ENCODE data around the gene NXNL2. TPM values are rescaled to one million over a fixed set of nuclear protein-coding genes. Genes with fewer than 3 reads are reported as not detected.
A peak's percentile ranks its signal among the peaks of the same experiment; 100 is the strongest.

Gene NXNL2
- total RNA-seq, 1 experiment from 2014 or later: 0.66 TPM

GRCh38 chr9:88586452-88586851, 51.5 kb downstream of the NXNL2 start:
- peaks cover 8% of the 10 kb centered on the region; the same call in 1 of the 2 replicates for H3K4me1 ChIP-seq (ENCODE audit: insufficient read depth, low read length)
- no peaks in the 10 kb centered on the region for H3K79me2 ChIP-seq (ENCODE audit: low read length)
- ChIA-PET POLR2A (ENCODE audit: unreplicated experiment) (no interaction called here), CTCF (no interaction called here)
- no peaks in the 10 kb centered on the region for H3F3A ChIP-seq (ENCODE audit: low read length, unreplicated experiment)
- DNase-seq (no peak), ATAC-seq (no peak)
- no peaks in the 10 kb centered on the region for H3K36me3 ChIP-seq (ENCODE audit: low read depth, low read length)
- no peak overlapping the region for H3K4me2 ChIP-seq (ENCODE audit: low read length)
- no TSS peak for BruUV-seq (replicated peaks)
- TF ChIP-seq EZH2 (IDR thresholded peaks at IDR 0.05; ENCODE audit: low read length, unreplicated experiment) (no peak), EZH2phosphoT487 (IDR thresholded peaks at IDR 0.05; ENCODE audit: borderline replicate concordance, low read length) (no peak), CTCF (conservative IDR thresholded peaks at IDR 0.05; ENCODE audit: low read depth, low read length) (no peak)
- no peak overlapping the region for H3K4me3 ChIP-seq (ENCODE audit: low read length)
- H3K27ac ChIP-seq (ENCODE audit: low read length): no peak overlapping the region
- no peak overlapping the region for H3K9ac ChIP-seq (ENCODE audit: low read length)
- intact Hi-C loops (cut with micrococcal nuclease): no loop called here
- no peaks in the 10 kb centered on the region for H4K20me1 ChIP-seq (ENCODE audit: low read length)
- no peak overlapping the region for H2AFZ ChIP-seq (ENCODE audit: low read length)
- no peaks in the 10 kb centered on the region for H3K9me3 ChIP-seq (ENCODE audit: low read length)
- H3K9me2 ChIP-seq (replicated peaks; ENCODE audit: low read length): no peaks in the 10 kb centered on the region
- H3K27me3 ChIP-seq (ENCODE audit: low read length): no peaks in the 10 kb centered on the region

- BruUV-seq (replicated peaks): no TSS peak
- peak; percentile 15 for DNase-seq
- H3K4me3 ChIP-seq (ENCODE audit: low read length): no peak overlapping the region
- intact Hi-C loops (cut with micrococcal nuclease): no loop called here
- H3K9ac ChIP-seq (ENCODE audit: low read length): no peak overlapping the region
- TF ChIP-seq CTCF (conservative IDR thresholded peaks at IDR 0.05; ENCODE audit: low read depth, low read length): no peak
- TF ChIP-seq EZH2phosphoT487 (IDR thresholded peaks at IDR 0.05; ENCODE audit: borderline replicate concordance, low read length): no peak
- TF ChIP-seq EZH2 (IDR thresholded peaks at IDR 0.05; ENCODE audit: low read length, unreplicated experiment): no peak
- peaks cover 8% of the 10 kb centered on the region; the same call in 1 of the 2 replicates for H3K4me1 ChIP-seq (ENCODE audit: insufficient read depth, low read length)
- H3F3A ChIP-seq (ENCODE audit: low read length, unreplicated experiment): no peaks in the 10 kb centered on the region
- H3K36me3 ChIP-seq (ENCODE audit: low read depth, low read length): no peaks in the 10 kb centered on the region
- H3K27me3 ChIP-seq (ENCODE audit: low read length): no peaks in the 10 kb centered on the region
- no peaks in the 10 kb centered on the region for H4K20me1 ChIP-seq (ENCODE audit: low read length)
- H3K27ac ChIP-seq (ENCODE audit: low read length): no peak overlapping the region
- no peaks in the 10 kb centered on the region for H3K9me2 ChIP-seq (replicated peaks; ENCODE audit: low read length)
- ChIA-PET POLR2A (ENCODE audit: unreplicated experiment) (no interaction called here), CTCF (no interaction called here)
- H3K4me2 ChIP-seq (ENCODE audit: low read length): no peak overlapping the region
- ATAC-seq: no peak
- no peak overlapping the region for H2AFZ ChIP-seq (ENCODE audit: low read length)
- H3K9me3 ChIP-seq (ENCODE audit: low read length): no peaks in the 10 kb centered on the region
- H3K79me2 ChIP-seq (ENCODE audit: low read length): no peaks in the 10 kb centered on the region
Observed at GRCh38 chr9:88587182-88587581, 52.2 kb downstream of the NXNL2 start.

GRCh38 chr9:88587885-88588649, 53.1 kb downstream of the NXNL2 start:
- Histone ChIP-seq H4K20me1 (ENCODE audit: low read length) (no peaks in the 10 kb centered on the region), H3K36me3 (ENCODE audit: low read depth, low read length) (no peaks in the 10 kb centered on the region), H3K4me3 (ENCODE audit: low read length) (no peak overlapping the region), H3K9me2 (replicated peaks; ENCODE audit: low read length) (no peaks in the 10 kb centered on the region), H2AFZ (ENCODE audit: low read length) (no peak overlapping the region), H3K9me3 (ENCODE audit: low read length) (no peaks in the 10 kb centered on the region), H3K9ac (ENCODE audit: low read length) (no peak overlapping the region), H3K4me1 (ENCODE audit: insufficient read depth, low read length) (peaks cover 8% of the 10 kb centered on the region; the same call in 1 of the 2 replicates), H3K79me2 (ENCODE audit: low read length) (no peaks in the 10 kb centered on the region), H3F3A (ENCODE audit: low read length, unreplicated experiment) (no peaks in the 10 kb centered on the region), H3K27ac (ENCODE audit: low read length) (no peak overlapping the region), H3K27me3 (ENCODE audit: low read length) (no peaks in the 10 kb centered on the region), H3K4me2 (ENCODE audit: low read length) (no peak overlapping the region)
- ATAC-seq (no peak), DNase-seq (no peak)
- no TSS peak for BruUV-seq (replicated peaks)
- TF ChIP-seq CTCF (conservative IDR thresholded peaks at IDR 0.05; ENCODE audit: low read depth, low read length): no peak
- TF ChIP-seq EZH2 (IDR thresholded peaks at IDR 0.05; ENCODE audit: low read length, unreplicated experiment): no peak
- TF ChIP-seq EZH2phosphoT487 (IDR thresholded peaks at IDR 0.05; ENCODE audit: borderline replicate concordance, low read length): no peak
- intact Hi-C loops (cut with micrococcal nuclease): no loop called here
- POLR2A ChIA-PET (ENCODE audit: unreplicated experiment): no interaction called here
- CTCF ChIA-PET: no interaction called here
